ENCODE data around the gene ATCAY. TPM values are rescaled to one million over a fixed set of nuclear protein-coding genes. Genes with fewer than 3 reads are reported as not detected.

The ATCAY gene
- total RNA-seq, 4 donors from 2014 or later = not detected

DNA sequence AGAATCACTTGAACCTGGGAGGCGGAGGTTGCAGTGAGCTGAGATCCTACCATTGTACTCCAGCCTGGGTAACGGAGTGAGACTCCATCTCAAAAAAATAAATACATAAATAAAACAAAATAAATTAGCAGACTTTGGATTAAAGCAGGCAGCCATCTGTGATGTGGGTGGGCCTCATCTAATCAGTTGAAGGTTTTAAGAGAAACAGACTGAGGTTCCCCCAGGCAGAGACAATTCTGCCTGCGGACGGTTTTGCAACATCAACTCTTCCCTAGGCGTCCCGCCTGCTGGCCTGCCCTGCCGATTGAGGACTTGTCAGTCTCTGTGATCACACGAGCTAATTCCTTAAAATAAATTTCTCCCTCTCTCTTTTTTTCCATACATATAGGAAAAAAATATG, 23.7 kb downstream of the ATCAY start:
- DNase-seq (ENCODE audit: low spot score in 2 of 2) = no peak

DNA sequence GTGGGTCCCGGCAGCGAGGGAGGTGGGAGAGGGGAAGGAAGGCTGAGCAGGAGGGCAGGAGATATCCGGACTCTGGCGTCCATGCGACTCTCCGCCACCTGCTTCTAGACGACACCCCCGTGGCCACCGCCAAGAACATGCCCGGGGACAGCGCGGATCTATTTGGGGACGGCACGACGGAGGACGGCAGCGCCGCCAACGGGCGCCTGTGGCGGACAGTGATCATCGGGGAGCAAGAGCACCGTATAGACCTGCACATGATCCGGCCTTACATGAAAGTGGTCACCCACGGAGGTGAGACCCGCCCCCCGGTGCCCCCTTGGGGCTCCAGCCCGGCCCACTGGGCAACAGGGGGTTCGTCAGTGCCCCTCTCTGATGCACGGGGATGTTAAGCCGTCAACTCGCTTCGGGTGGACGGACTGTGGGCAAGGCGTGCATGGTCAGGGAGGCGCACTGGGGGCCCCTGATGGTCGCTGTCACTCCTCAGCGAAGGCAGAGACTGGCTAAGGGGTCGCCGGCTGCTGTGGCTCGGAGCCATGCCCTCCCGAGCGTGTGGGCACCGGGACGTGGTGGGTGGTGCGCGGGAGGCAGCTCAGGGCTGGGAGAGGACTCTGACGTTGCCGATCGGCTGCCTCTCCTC, 27.3 kb downstream of the ATCAY start:
- WGBS, 2 donors = 85 to 89% methylated on average over 48 to 49 of the region's 50 CpGs
- H3K9me3 ChIP-seq = peaks cover 0 to 21% (median 3%) of the 10 kb centered on the region in 4 donors
- TF ChIP-seq EP300 (IDR thresholded peaks at IDR 0.05) = no peak
- TF ChIP-seq, protein P1, sequence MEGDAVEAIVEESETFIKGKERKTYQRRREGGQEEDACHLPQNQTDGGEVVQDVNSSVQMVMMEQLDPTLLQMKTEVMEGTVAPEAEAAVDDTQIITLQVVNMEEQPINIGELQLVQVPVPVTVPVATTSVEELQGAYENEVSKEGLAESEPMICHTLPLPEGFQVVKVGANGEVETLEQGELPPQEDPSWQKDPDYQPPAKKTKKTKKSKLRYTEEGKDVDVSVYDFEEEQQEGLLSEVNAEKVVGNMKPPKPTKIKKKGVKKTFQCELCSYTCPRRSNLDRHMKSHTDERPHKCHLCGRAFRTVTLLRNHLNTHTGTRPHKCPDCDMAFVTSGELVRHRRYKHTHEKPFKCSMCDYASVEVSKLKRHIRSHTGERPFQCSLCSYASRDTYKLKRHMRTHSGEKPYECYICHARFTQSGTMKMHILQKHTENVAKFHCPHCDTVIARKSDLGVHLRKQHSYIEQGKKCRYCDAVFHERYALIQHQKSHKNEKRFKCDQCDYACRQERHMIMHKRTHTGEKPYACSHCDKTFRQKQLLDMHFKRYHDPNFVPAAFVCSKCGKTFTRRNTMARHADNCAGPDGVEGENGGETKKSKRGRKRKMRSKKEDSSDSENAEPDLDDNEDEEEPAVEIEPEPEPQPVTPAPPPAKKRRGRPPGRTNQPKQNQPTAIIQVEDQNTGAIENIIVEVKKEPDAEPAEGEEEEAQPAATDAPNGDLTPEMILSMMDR (IDR thresholded peaks at IDR 0.05) = no peak
- no peak for TF ChIP-seq POLR2A (IDR thresholded peaks at IDR 0.05)

More for the DNA sequence above, 23.7 kb downstream of the ATCAY start:
- WGBS, 2 donors = 93 to 94% methylated on average over 8 of the region's 8 CpGs
- Histone ChIP-seq H3K4me3 (no peak overlapping the region), H3K27ac (no peak overlapping the region), H3K4me1 (no peaks in the 10 kb centered on the region), H3K36me3 (no peaks in the 10 kb centered on the region), H3K9me3 (peaks cover 0 to under 1% (median 0%) of the 10 kb centered on the region in 4 donors), H3K27me3 (no peaks in the 10 kb centered on the region)
- TF ChIP-seq POLR2A (IDR thresholded peaks at IDR 0.05) (no peak), EP300 (IDR thresholded peaks at IDR 0.05) (no peak)
- TF ChIP-seq, protein P1 (IDR thresholded peaks at IDR 0.05) = no peak

DNA sequence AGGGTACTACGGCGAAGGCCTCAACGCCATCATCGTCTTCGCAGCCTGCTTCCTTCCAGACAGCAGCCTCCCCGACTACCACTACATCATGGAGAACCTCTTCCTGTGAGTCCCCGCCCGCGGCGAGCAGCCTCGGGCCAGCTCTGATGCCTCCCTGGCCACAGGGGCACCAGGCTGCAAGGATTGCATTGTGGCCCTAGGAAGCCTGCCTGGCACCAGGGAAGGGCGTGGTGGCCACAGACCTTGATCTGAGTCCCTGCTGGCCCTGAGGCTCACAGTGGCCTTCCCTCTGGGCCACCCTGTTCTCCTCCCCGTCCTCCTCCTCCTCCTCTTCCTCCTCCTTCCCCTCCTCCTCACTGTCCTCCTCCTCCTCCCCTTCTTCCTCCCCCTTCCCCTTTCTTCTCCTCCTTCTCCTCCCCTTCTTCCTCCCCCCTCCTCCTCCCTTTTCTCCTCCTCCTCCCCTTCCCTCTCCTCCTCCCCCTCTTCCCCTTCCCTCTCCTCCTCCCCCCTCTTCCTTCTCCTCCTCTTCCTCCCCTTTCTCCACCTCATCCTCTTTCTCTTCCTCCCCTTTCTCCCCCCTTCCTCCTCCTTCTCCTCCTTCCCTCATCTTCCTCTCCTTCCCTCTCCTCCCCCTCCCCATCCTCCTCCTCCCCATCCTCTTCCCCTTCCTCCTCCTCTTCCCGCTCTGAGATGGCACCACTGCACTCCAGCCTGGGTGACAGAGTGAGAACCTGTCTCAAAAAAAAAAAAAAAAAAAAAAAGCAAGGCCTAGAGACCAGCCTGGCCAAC, 28.0 kb downstream of the ATCAY start:
- no peaks in the 10 kb centered on the region for H3K4me1 ChIP-seq
- TF ChIP-seq, protein P1 (IDR thresholded peaks at IDR 0.05) = no peak
- TF ChIP-seq EP300 (IDR thresholded peaks at IDR 0.05) (no peak), POLR2A (IDR thresholded peaks at IDR 0.05) (no peak)
- WGBS, 2 donors = 66 to 67% methylated on average over 14 of the region's 14 CpGs
- H3K4me3 ChIP-seq = no peak overlapping the region
- H3K27ac ChIP-seq = no peak overlapping the region
- H3K36me3 ChIP-seq = no peaks in the 10 kb centered on the region
- H3K9me3 ChIP-seq = peaks cover 0 to 22% (median 3%) of the 10 kb centered on the region in 4 donors
- DNase-seq (ENCODE audit: low spot score in 2 of 2) = no peak
- H3K27me3 ChIP-seq = no peaks in the 10 kb centered on the region

More for the DNA sequence above, 27.3 kb downstream of the ATCAY start:
- H3K4me3 ChIP-seq = no peak overlapping the region
- no peaks in the 10 kb centered on the region for H3K27me3 ChIP-seq
- no peak overlapping the region for H3K27ac ChIP-seq
- H3K4me1 ChIP-seq = no peaks in the 10 kb centered on the region
- no peaks in the 10 kb centered on the region for H3K36me3 ChIP-seq
- DNase-seq (ENCODE audit: low spot score in 2 of 2) = no peak

DNA sequence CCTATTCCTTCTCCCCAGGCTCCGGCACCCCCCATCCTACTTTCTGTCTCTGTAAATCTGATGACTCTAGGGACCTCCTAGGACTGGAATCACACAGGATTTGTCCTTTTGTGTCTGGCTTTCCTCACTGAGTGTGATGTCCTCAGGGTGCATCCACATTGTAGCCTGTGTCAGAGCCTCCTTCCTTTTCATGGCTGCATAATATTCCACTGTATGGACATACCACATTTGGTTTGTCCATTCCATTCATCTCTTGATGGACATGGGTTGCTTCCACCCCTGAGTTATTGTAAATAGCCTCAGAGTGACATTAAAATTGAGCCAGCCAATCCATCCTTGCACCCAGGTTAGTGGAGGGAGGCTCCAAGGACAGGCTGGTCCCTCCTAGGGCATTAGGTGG, 29.6 kb downstream of the ATCAY start:
- no peaks in the 10 kb centered on the region for H3K27me3 ChIP-seq
- H3K9me3 ChIP-seq = peaks cover 0 to 25% (median 3%) of the 10 kb centered on the region in 4 donors
- WGBS, 2 donors = 95 to 100% methylated on average over 1 of the region's 1 CpG
- H3K4me3 ChIP-seq = no peak overlapping the region
- no peaks in the 10 kb centered on the region for H3K4me1 ChIP-seq
- H3K27ac ChIP-seq = no peak overlapping the region
- H3K36me3 ChIP-seq = no peaks in the 10 kb centered on the region
- no peak for TF ChIP-seq POLR2A (IDR thresholded peaks at IDR 0.05)
- no peak for TF ChIP-seq EP300 (IDR thresholded peaks at IDR 0.05)
- TF ChIP-seq, protein P1 (IDR thresholded peaks at IDR 0.05) = no peak
- DNase-seq (ENCODE audit: low spot score in 2 of 2) = no peak

DNA sequence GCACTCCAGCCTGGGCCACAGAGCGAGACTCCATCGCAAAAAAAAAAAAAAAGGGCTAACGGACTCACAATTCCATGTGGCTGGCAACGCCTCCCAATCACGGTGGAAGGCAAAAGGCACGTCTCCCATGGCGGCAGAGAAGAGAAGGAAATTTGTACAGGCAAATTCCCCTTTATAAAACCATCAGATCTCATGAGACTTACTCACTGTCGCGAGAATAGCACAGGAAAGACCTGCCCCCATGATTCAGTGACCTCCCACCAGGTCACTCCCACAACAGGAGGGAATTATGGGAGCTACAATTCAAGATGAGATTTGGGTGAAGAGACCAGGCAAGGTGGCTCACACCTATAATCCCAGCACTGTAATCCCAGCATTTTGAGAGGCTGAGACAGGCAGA, 33.7 kb downstream of the ATCAY start:
- WGBS, 2 donors = 79 to 84% methylated on average over 9 of the region's 9 CpGs
- no peak for DNase-seq (ENCODE audit: low spot score in 2 of 2)

More for the DNA sequence above, 33.7 kb downstream of the ATCAY start:
- Histone ChIP-seq H3K27ac (no peak overlapping the region), H3K9me3 (peaks cover 0 to 30% (median 3%) of the 10 kb centered on the region in 4 donors), H3K27me3 (no peaks in the 10 kb centered on the region), H3K36me3 (no peaks in the 10 kb centered on the region), H3K4me3 (no peak overlapping the region), H3K4me1 (no peaks in the 10 kb centered on the region)
- TF ChIP-seq EP300 (IDR thresholded peaks at IDR 0.05) = no peak
